ENCODE data around the gene FRYL. TPM values are rescaled to one million over a fixed set of nuclear protein-coding genes. Genes with fewer than 3 reads are reported as not detected.

Gene FRYL
- polyA plus RNA-seq, 3 donors = 10.8 to 15.8 (median 14.4) TPM

GRCh38 chr4:48623182-48623780 is 156.8 kb downstream of the FRYL start:
- WGBS (ENCODE audit: insufficient coverage) = no CpG with 5 or more reads among the region's 5 CpGs
- Histone ChIP-seq H3K4me2 (replicated peaks; ENCODE audit: extremely low read depth, low read length, poor library complexity, severe bottlenecking) (no peak overlapping the region), H3K9me3 (replicated peaks in 1 of 2; ENCODE audit: control insufficient read depth in 1 of 2, insufficient read depth in 1 of 2, low read length in 2 of 2) (no peaks in the 10 kb centered on the region), H3K36me3 (replicated peaks in 1 of 2; ENCODE audit: control insufficient read depth in 1 of 2, insufficient read depth in 2 of 2, low read length in 2 of 2) (peaks cover 31 to 54% of the 10 kb centered on the region in 2 donors), H3K27ac (ENCODE audit: low read depth in 1 of 2, low read length in 2 of 2) (no peak overlapping the region), H2AFZ (ENCODE audit: insufficient read depth, low read depth, low read length, poor library complexity, severe bottlenecking) (no peak overlapping the region), H3K4me3 (replicated peaks in 1 of 3; ENCODE audit: low read depth in 2 of 3, low read length in 3 of 3) (no peak overlapping the region), H3K9ac (ENCODE audit: insufficient read depth, low read length, poor library complexity, severe bottlenecking) (no peak overlapping the region), H4K20me1 (ENCODE audit: insufficient read depth, low read length) (peaks cover 14% of the 10 kb centered on the region), H3K27me3 (ENCODE audit: control insufficient read depth in 2 of 2, insufficient read depth in 2 of 2, low read length in 2 of 2) (no peaks in the 10 kb centered on the region), H3K79me2 (ENCODE audit: insufficient read depth, low read length) (no peaks in the 10 kb centered on the region), H3K4me1 (ENCODE audit: control insufficient read depth in 1 of 2, insufficient read depth in 2 of 2, low read length in 2 of 2) (no peaks in the 10 kb centered on the region)
- Mint-ChIP-seq H3K9me3 (no peaks in the 10 kb centered on the region), H3K36me3 (peaks cover 36 to 40% of the 10 kb centered on the region in 2 donors), H3K27ac (no peak overlapping the region), H3K4me1 (no peaks in the 10 kb centered on the region), H3K4me3 (no peak overlapping the region), H3K27me3 (ENCODE audit: low read depth in 3 of 3) (no peaks in the 10 kb centered on the region)
- no peak for TF ChIP-seq CTCF (IDR thresholded peaks at IDR 0.05)
- no peak for DNase-seq
- intact Hi-C loops (cut with micrococcal nuclease) = no loop called here

GRCh38 chr4:48620831-48621230 is 159.2 kb downstream of the FRYL start:
- no peaks in the 10 kb centered on the region for H3K27me3 ChIP-seq (ENCODE audit: control insufficient read depth in 2 of 2, insufficient read depth in 2 of 2, low read length in 2 of 2)
- H3K36me3 ChIP-seq (replicated peaks in 1 of 2; ENCODE audit: control insufficient read depth in 1 of 2, insufficient read depth in 2 of 2, low read length in 2 of 2) = peaks cover 51 to 78% of the 10 kb centered on the region in 2 donors
- no peaks in the 10 kb centered on the region for H3K4me1 ChIP-seq (ENCODE audit: control insufficient read depth in 1 of 2, insufficient read depth in 2 of 2, low read length in 2 of 2)
- no peak for DNase-seq
- H3K4me3 Mint-ChIP-seq = no peak overlapping the region
- no peak overlapping the region for H3K27ac ChIP-seq (ENCODE audit: low read depth in 1 of 2, low read length in 2 of 2)
- no peak overlapping the region for H3K9ac ChIP-seq (ENCODE audit: insufficient read depth, low read length, poor library complexity, severe bottlenecking)
- no peak overlapping the region for H3K4me2 ChIP-seq (replicated peaks; ENCODE audit: extremely low read depth, low read length, poor library complexity, severe bottlenecking)
- no peak overlapping the region for H3K27ac Mint-ChIP-seq
- no peak overlapping the region for H2AFZ ChIP-seq (ENCODE audit: insufficient read depth, low read depth, low read length, poor library complexity, severe bottlenecking)
- no peaks in the 10 kb centered on the region for H3K27me3 Mint-ChIP-seq (ENCODE audit: low read depth in 3 of 3)
- H3K79me2 ChIP-seq (ENCODE audit: insufficient read depth, low read length) = no peaks in the 10 kb centered on the region
- intact Hi-C loops (cut with micrococcal nuclease) = no loop called here
- peaks cover 8% of the 10 kb centered on the region for H4K20me1 ChIP-seq (ENCODE audit: insufficient read depth, low read length)
- H3K4me3 ChIP-seq (replicated peaks in 1 of 3; ENCODE audit: low read depth in 2 of 3, low read length in 3 of 3) = no peak overlapping the region
- no peaks in the 10 kb centered on the region for H3K9me3 ChIP-seq (replicated peaks in 1 of 2; ENCODE audit: control insufficient read depth in 1 of 2, insufficient read depth in 1 of 2, low read length in 2 of 2)
- H3K36me3 Mint-ChIP-seq = peaks cover 46 to 50% of the 10 kb centered on the region in 2 donors
- WGBS (ENCODE audit: insufficient coverage) = no CpG with 5 or more reads among the region's 2 CpGs
- H3K4me1 Mint-ChIP-seq = no peaks in the 10 kb centered on the region
- peaks cover 0 to 3% (median 0%) of the 10 kb centered on the region in 7 donors for H3K9me3 Mint-ChIP-seq
- TF ChIP-seq CTCF (IDR thresholded peaks at IDR 0.05) = no peak

All from CD14-positive monocyte (primary cell).